ENCODE data around the gene KDM5A.
"Not testable (repeated sequence)": the region's sequence is repeated elsewhere in the genome, so short reads cannot be mapped to it uniquely, and the experiment has no call there.

Gene KDM5A
- long read RNA-seq, partial matches to known transcripts = 426 of 478 reads
- long read RNA-seq, other reads (novel, unspliced or antisense) = 51 of 478 reads

- DNase-seq (ENCODE audit: low read depth in 1 of 2, low spot score in 1 of 2) = peak; percentile 94 to 95
- no peaks in the 10 kb centered on the region for H3K27me3 ChIP-seq (ENCODE audit: insufficient read depth, poor library complexity, severe bottlenecking)
- H3K27ac ChIP-seq (replicated peaks) = peak within 1 kb of the TSS; percentile 96
- TF ChIP-seq GABPA (IDR thresholded peaks at IDR 0.05; ENCODE audit: low read depth) (peak; percentile 95), REST (IDR thresholded peaks at IDR 0.05; ENCODE audit: insufficient replicate concordance, low read depth) (no peak), POLR2AphosphoS5 (IDR thresholded peaks at IDR 0.05; ENCODE audit: low read depth) (peak; percentile 89; the same call in 1 of the 2 replicates), SPI1 (IDR thresholded peaks at IDR 0.05; ENCODE audit: borderline replicate concordance, low read depth) (peak; percentile 18; the same call in 1 of the 2 replicates)
- H3K4me3 ChIP-seq (replicated peaks; ENCODE audit: insufficient read depth, low read length) = peak within 1 kb of the TSS; percentile 74
Observed at GRCh38 chr12:389142-390096, at the start of gene KDM5A. Gene KDM5A, minus strand, starts transcription at chr12:389320. Its CDS starts 229 bp downstream, at chr12:389091.

GRCh38 chr12:435737-436136 is 46.6 kb upstream of the KDM5A start:
- not testable (repeated sequence) for DNase-seq (ENCODE audit: low read depth in 1 of 2, low spot score in 1 of 2); H3K27me3 ChIP-seq (ENCODE audit: insufficient read depth, poor library complexity, severe bottlenecking); H3K4me3 ChIP-seq (replicated peaks; ENCODE audit: insufficient read depth, low read length); H3K27ac ChIP-seq (replicated peaks)

- H3K27ac ChIP-seq (replicated peaks) = no peak overlapping the region
- TF ChIP-seq GABPA (IDR thresholded peaks at IDR 0.05; ENCODE audit: low read depth) (no peak), SPI1 (IDR thresholded peaks at IDR 0.05; ENCODE audit: borderline replicate concordance, low read depth) (no peak), CTCF (IDR thresholded peaks at IDR 0.05; ENCODE audit: insufficient read depth, low read length) (no peak), REST (IDR thresholded peaks at IDR 0.05; ENCODE audit: insufficient replicate concordance, low read depth) (no peak), POLR2AphosphoS5 (IDR thresholded peaks at IDR 0.05; ENCODE audit: low read depth) (no peak)
- H3K4me3 ChIP-seq (replicated peaks; ENCODE audit: insufficient read depth, low read length) = no peak overlapping the region
- no peak for DNase-seq (ENCODE audit: low read depth in 1 of 2, low spot score in 1 of 2)
- H3K27me3 ChIP-seq (ENCODE audit: insufficient read depth, poor library complexity, severe bottlenecking) = no peaks in the 10 kb centered on the region
Observed at GRCh38 chr12:422526-422925, 33.4 kb upstream of the KDM5A start.

GRCh38 chr12:418432-418831 is 29.3 kb upstream of the KDM5A start:
- Histone ChIP-seq H3K27me3 (ENCODE audit: insufficient read depth, poor library complexity, severe bottlenecking) (no peaks in the 10 kb centered on the region), H3K4me3 (replicated peaks; ENCODE audit: insufficient read depth, low read length) (no peak overlapping the region), H3K27ac (replicated peaks) (no peak overlapping the region)
- TF ChIP-seq GABPA (IDR thresholded peaks at IDR 0.05; ENCODE audit: low read depth) = no peak
- no peak for TF ChIP-seq CTCF (IDR thresholded peaks at IDR 0.05; ENCODE audit: insufficient read depth, low read length)
- DNase-seq (ENCODE audit: low read depth in 1 of 2, low spot score in 1 of 2) = no peak

Measured in HL-60 (cell line).